Measurements from ENCODE around the gene SORCS1.

Gene SORCS1

DNA sequence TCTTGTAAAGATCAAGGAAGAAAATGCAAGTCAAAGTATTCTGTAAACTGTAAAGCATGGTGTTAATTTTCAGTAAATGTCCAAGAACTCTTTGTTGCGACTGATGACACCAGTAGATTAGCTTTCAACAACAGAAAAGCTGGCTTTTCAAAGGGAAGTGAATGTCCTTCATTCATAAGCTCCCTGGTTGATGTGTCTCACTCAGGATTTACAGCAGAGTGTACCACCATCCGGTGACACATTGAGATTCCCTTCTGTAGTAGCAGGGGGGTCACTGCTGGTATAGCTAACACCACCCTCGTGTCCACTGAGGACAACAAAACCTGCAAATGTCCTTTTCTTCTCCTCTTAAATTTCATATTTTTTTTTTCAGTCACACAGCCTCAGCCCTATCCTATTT, 253.4 kb downstream of the SORCS1 start:
- no peaks in the 10 kb centered on the region for H3K9me3 ChIP-seq (ENCODE audit: control insufficient read depth, low read length)
- 78 to 84% methylated on average over 3 of the region's 3 CpGs for WGBS, 2 experiments
- H3K27ac ChIP-seq (ENCODE audit: insufficient read depth, low read depth, low read length, poor library complexity, severe bottlenecking) = no peak overlapping the region
- H3K36me3 ChIP-seq (ENCODE audit: control insufficient read depth, insufficient read depth, low read length) = no peaks in the 10 kb centered on the region
- H3K4me1 ChIP-seq (ENCODE audit: control insufficient read depth, insufficient read depth, low read length) = peaks cover 31% of the 10 kb centered on the region
- no peaks in the 10 kb centered on the region for H3K27me3 ChIP-seq (ENCODE audit: control insufficient read depth, insufficient read depth, low read length, poor library complexity, severe bottlenecking)
- no peak overlapping the region for H3K4me3 ChIP-seq (ENCODE audit: insufficient read depth, low read depth, low read length)

DNA sequence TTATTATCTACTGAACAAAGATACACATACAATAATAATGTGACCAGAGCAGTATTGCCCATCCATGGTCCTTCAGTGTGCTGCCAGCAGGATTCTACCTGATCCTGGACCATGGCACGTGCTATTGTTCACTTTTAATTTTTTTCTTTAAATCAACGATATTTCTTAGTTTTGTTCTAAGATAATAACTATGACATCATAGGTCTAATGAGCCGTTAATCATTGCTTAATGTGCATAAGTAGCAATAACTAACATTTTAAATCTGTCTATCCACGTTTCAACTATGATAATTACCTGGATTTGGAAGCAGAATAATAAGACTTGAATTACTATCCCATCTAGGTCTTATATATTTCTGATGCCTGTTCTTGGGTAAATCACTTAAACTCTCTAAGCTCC, 253.8 kb downstream of the SORCS1 start:
- WGBS, 2 experiments = 90 to 100% methylated on average over 1 to 3 of the region's 4 CpGs
- Histone ChIP-seq H3K27ac (ENCODE audit: insufficient read depth, low read depth, low read length, poor library complexity, severe bottlenecking) (no peak overlapping the region), H3K36me3 (ENCODE audit: control insufficient read depth, insufficient read depth, low read length) (no peaks in the 10 kb centered on the region), H3K27me3 (ENCODE audit: control insufficient read depth, insufficient read depth, low read length, poor library complexity, severe bottlenecking) (no peaks in the 10 kb centered on the region), H3K4me3 (ENCODE audit: insufficient read depth, low read depth, low read length) (no peak overlapping the region), H3K4me1 (ENCODE audit: control insufficient read depth, insufficient read depth, low read length) (peaks cover 31% of the 10 kb centered on the region), H3K9me3 (ENCODE audit: control insufficient read depth, low read length) (no peaks in the 10 kb centered on the region)

DNA sequence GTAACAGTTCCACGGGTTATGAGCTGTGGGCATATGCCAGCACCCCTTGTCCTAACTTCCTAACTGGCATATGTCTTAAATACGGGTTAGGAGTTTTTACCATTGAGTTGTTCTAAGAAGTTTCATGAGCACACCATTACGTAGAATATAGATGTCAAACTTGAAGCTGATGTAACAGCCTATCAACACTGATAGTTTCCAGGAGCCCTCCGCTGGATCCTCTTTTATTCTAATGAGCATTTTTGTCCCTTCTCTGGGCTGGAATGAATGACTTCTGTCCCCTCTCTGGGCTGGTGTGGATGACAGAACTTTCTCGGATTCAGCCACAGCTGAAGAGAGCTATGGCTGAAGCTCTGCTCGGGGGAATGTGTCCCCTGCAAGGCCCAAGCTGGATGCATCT, 256.3 kb downstream of the SORCS1 start:
- no peak overlapping the region for H3K27ac ChIP-seq (ENCODE audit: insufficient read depth, low read depth, low read length, poor library complexity, severe bottlenecking)
- WGBS, 2 experiments = 94% methylated on average over 6 of the region's 6 CpGs

DNA sequence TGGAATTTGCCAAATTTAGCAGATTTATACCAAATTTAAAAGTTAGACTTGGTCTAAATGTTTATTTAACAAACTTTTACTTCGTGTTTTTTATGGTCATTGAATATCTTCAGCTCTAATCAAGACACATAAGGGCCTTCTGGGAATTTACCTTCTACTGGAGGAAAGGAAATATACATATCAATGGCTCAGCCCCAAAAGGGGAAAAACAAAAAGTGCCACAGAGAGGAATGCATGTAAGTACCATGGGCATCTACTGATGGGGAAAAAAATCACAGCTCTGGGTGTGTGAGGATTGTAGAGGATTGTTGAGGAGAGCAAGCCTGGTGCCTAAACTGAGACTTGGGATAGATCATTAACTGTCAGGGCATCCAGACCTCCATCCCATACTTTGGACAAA, 260.3 kb downstream of the SORCS1 start:
- WGBS, 2 experiments = 60% methylated on average over 1 of the region's 1 CpG; no CpG with 5 or more reads in 1 of the 2 experiments
- H3K27ac ChIP-seq (ENCODE audit: insufficient read depth, low read depth, low read length, poor library complexity, severe bottlenecking) = no peak overlapping the region
- no peaks in the 10 kb centered on the region for H3K36me3 ChIP-seq (ENCODE audit: control insufficient read depth, insufficient read depth, low read length)
- H3K4me3 ChIP-seq (ENCODE audit: insufficient read depth, low read depth, low read length) = no peak overlapping the region
- no peaks in the 10 kb centered on the region for H3K27me3 ChIP-seq (ENCODE audit: control insufficient read depth, insufficient read depth, low read length, poor library complexity, severe bottlenecking)
- H3K9me3 ChIP-seq (ENCODE audit: control insufficient read depth, low read length) = no peaks in the 10 kb centered on the region
- peaks cover 10% of the 10 kb centered on the region for H3K4me1 ChIP-seq (ENCODE audit: control insufficient read depth, insufficient read depth, low read length)

More for the DNA sequence above, 256.3 kb downstream of the SORCS1 start:
- peaks cover 21% of the 10 kb centered on the region for H3K4me1 ChIP-seq (ENCODE audit: control insufficient read depth, insufficient read depth, low read length)
- no peaks in the 10 kb centered on the region for H3K36me3 ChIP-seq (ENCODE audit: control insufficient read depth, insufficient read depth, low read length)
- H3K4me3 ChIP-seq (ENCODE audit: insufficient read depth, low read depth, low read length) = no peak overlapping the region
- H3K9me3 ChIP-seq (ENCODE audit: control insufficient read depth, low read length) = no peaks in the 10 kb centered on the region
- H3K27me3 ChIP-seq (ENCODE audit: control insufficient read depth, insufficient read depth, low read length, poor library complexity, severe bottlenecking) = no peaks in the 10 kb centered on the region

DNA sequence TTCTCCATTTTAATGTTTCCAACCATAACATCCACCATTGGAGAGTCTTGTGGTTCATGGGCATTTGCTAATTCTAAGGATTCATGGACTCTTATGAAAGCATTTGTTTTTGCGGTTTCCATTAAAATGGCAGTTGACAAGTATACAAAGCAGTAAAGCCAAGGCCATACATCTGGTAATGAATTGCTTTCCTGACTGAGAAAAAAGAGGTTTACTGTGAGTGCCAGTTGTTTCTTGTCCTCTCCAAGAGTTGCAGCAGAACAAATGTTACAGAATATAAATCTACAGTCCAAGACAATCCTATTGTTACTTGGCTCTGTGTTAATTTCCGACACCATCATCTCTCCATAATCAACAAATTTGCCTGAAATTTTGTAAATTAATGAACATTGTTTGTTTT, 261.3 kb downstream of the SORCS1 start:
- 92 to 99% methylated on average over 1 to 2 of the region's 2 CpGs for WGBS, 2 experiments
- Histone ChIP-seq H3K4me3 (ENCODE audit: insufficient read depth, low read depth, low read length) (no peak overlapping the region), H3K27ac (ENCODE audit: insufficient read depth, low read depth, low read length, poor library complexity, severe bottlenecking) (no peak overlapping the region)

DNA sequence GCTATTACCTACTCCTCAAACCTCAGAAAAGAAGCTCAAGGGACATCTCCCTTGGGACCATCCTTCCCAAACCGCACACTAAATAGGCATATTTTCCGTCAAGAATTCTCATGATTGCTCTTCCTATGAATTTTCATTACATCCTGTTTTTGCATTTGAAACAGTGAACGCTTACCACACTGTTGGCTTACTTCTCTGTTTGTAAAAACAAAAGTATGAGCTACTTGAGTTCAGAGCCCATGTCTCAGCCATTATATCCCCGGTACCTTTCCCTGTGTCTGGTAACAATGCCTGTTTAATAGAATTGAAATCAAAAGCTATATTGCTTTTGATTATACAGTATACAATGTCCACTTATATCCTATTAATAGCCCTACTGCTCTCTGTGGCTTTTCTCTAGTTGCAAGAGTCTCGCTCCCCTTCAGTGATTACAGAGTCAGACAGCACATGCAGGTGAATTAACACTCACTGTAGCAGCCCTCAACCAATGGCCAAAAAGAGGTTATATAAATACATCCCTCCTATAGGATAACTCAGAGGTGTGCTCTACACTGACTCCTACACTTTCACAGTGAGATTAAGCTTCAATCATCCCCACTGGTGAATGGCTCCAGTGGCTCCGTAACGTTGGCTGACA, 264.4 kb downstream of the SORCS1 start:
- Histone ChIP-seq H3K27me3 (ENCODE audit: control insufficient read depth, insufficient read depth, low read length, poor library complexity, severe bottlenecking) (no peaks in the 10 kb centered on the region), H3K36me3 (ENCODE audit: control insufficient read depth, insufficient read depth, low read length) (no peaks in the 10 kb centered on the region), H3K27ac (ENCODE audit: insufficient read depth, low read depth, low read length, poor library complexity, severe bottlenecking) (no peak overlapping the region), H3K4me3 (ENCODE audit: insufficient read depth, low read depth, low read length) (no peak overlapping the region), H3K4me1 (ENCODE audit: control insufficient read depth, insufficient read depth, low read length) (no peaks in the 10 kb centered on the region), H3K9me3 (ENCODE audit: control insufficient read depth, low read length) (no peaks in the 10 kb centered on the region)
- WGBS, 2 experiments = 93% methylated on average over 6 to 7 of the region's 7 CpGs

More for the DNA sequence above, 261.3 kb downstream of the SORCS1 start:
- Histone ChIP-seq H3K4me1 (ENCODE audit: control insufficient read depth, insufficient read depth, low read length) (no peaks in the 10 kb centered on the region), H3K9me3 (ENCODE audit: control insufficient read depth, low read length) (no peaks in the 10 kb centered on the region), H3K36me3 (ENCODE audit: control insufficient read depth, insufficient read depth, low read length) (no peaks in the 10 kb centered on the region), H3K27me3 (ENCODE audit: control insufficient read depth, insufficient read depth, low read length, poor library complexity, severe bottlenecking) (no peaks in the 10 kb centered on the region)

DNA sequence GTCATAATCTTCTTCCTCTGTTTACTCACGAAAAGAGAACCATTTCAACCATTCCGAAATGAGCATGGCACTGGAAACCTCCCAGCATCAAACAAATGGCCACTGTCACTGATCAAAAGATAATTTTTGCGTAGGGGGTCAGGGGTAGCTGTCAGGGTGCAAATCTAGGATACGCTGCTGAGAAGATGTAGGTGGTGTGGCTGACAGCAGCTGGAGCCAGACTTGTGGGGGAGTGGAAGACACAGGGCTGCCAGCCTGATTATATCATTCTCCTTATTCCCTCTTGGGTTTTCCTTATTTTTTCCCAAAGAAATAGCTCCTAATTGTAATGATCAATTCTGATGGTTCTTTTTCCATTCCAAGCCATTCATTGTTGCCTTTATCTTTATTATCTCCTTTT, 266.1 kb downstream of the SORCS1 start:
- no peaks in the 10 kb centered on the region for H3K4me1 ChIP-seq (ENCODE audit: control insufficient read depth, insufficient read depth, low read length)
- H3K27ac ChIP-seq (ENCODE audit: insufficient read depth, low read depth, low read length, poor library complexity, severe bottlenecking) = no peak overlapping the region
- H3K27me3 ChIP-seq (ENCODE audit: control insufficient read depth, insufficient read depth, low read length, poor library complexity, severe bottlenecking) = no peaks in the 10 kb centered on the region
- H3K36me3 ChIP-seq (ENCODE audit: control insufficient read depth, insufficient read depth, low read length) = no peaks in the 10 kb centered on the region
- no peaks in the 10 kb centered on the region for H3K9me3 ChIP-seq (ENCODE audit: control insufficient read depth, low read length)
- no peak overlapping the region for H3K4me3 ChIP-seq (ENCODE audit: insufficient read depth, low read depth, low read length)
- 87 to 89% methylated on average over 4 of the region's 4 CpGs for WGBS, 2 experiments

DNA sequence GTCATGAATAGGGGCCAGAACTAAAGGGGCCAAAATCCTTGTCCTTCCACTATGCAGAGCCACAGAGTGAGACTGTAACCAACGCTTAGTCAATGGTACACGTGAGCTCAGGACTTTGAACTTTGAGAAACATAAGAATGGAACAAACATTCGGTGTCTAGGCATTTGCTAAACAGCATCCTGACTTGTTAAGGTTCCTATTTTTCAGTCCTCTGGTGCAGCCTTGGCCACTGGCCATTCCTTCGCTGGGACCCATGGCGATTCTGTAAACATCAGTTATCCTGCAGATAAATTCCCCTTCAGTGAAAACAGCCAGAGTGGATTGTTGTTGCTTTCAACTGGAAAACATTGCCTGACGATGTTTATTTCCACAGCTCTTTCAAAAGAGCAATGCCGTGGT, 266.8 kb downstream of the SORCS1 start:
- Histone ChIP-seq H3K27ac (ENCODE audit: insufficient read depth, low read depth, low read length, poor library complexity, severe bottlenecking) (no peak overlapping the region), H3K9me3 (ENCODE audit: control insufficient read depth, low read length) (no peaks in the 10 kb centered on the region), H3K36me3 (ENCODE audit: control insufficient read depth, insufficient read depth, low read length) (no peaks in the 10 kb centered on the region), H3K4me3 (ENCODE audit: insufficient read depth, low read depth, low read length) (no peak overlapping the region), H3K4me1 (ENCODE audit: control insufficient read depth, insufficient read depth, low read length) (no peaks in the 10 kb centered on the region), H3K27me3 (ENCODE audit: control insufficient read depth, insufficient read depth, low read length, poor library complexity, severe bottlenecking) (no peaks in the 10 kb centered on the region)
- WGBS, 2 experiments = 91% methylated on average over 7 of the region's 7 CpGs

DNA sequence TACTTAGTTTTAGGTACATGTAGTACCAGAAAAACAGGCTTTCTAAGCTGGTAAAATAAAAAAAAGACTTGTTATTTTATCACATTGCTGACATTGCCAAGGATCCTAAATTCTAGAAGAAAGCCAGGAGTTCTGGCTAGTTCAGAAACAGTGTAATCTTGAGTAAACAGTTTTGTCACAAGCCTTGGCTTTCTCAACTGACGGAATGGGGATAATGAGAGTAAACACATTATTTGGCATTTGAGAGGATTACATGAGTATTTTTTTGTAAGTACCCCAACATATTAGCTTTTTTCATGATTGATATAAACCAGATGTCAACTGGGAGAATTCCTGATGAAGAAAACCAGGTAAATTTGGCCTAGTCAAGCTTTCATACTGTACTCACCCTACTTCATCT, 269.8 kb downstream of the SORCS1 start:
- H3K27ac ChIP-seq (ENCODE audit: insufficient read depth, low read depth, low read length, poor library complexity, severe bottlenecking) = no peak overlapping the region
- no peaks in the 10 kb centered on the region for H3K36me3 ChIP-seq (ENCODE audit: control insufficient read depth, insufficient read depth, low read length)
- no peaks in the 10 kb centered on the region for H3K4me1 ChIP-seq (ENCODE audit: control insufficient read depth, insufficient read depth, low read length)
- no peaks in the 10 kb centered on the region for H3K27me3 ChIP-seq (ENCODE audit: control insufficient read depth, insufficient read depth, low read length, poor library complexity, severe bottlenecking)
- H3K9me3 ChIP-seq (ENCODE audit: control insufficient read depth, low read length) = no peaks in the 10 kb centered on the region
- 78 to 100% methylated on average over 1 of the region's 1 CpG for WGBS, 2 experiments
- no peak overlapping the region for H3K4me3 ChIP-seq (ENCODE audit: insufficient read depth, low read depth, low read length)

DNA sequence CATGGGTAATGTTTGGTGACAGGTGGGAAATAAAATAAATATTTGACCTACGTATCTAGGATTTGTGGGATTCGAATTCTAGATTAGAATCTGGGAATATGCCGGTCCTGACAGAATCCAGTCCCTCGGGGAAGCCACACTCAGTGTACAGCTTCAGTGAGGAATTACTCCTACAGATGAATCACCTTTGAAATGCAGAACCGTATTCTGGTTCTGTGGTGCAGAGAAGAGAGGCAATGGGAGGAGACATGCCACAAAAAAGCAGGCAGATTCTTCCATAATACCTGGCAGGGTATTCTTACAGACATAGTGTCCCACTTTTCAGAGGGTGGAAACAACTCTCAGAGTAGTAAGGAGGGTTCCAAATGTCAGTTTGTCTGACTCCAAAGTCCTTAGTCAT, 286.9 kb downstream of the SORCS1 start:
- H3K36me3 ChIP-seq (ENCODE audit: control insufficient read depth, insufficient read depth, low read length) = no peaks in the 10 kb centered on the region
- no peaks in the 10 kb centered on the region for H3K27me3 ChIP-seq (ENCODE audit: control insufficient read depth, insufficient read depth, low read length, poor library complexity, severe bottlenecking)
- H3K4me3 ChIP-seq (ENCODE audit: insufficient read depth, low read depth, low read length) = no peak overlapping the region
- WGBS, 2 experiments = 94 to 95% methylated on average over 5 of the region's 5 CpGs
- no peak overlapping the region for H3K27ac ChIP-seq (ENCODE audit: insufficient read depth, low read depth, low read length, poor library complexity, severe bottlenecking)
- H3K9me3 ChIP-seq (ENCODE audit: control insufficient read depth, low read length) = no peaks in the 10 kb centered on the region
- H3K4me1 ChIP-seq (ENCODE audit: control insufficient read depth, insufficient read depth, low read length) = no peaks in the 10 kb centered on the region

DNA sequence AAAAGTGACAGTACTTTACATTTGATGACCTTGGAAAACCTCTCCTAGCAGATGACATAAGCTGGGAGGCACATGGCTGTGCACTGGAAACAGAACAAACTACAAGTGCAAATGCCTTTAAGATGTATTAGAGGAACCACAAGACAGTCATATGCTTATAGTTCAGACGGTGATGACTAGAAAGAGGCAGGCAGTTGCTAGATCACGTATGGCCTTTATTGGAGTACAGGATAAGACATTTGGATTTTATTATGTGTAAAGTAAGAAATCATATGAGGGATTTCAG, 290.0 kb downstream of the SORCS1 start:
- WGBS, 2 experiments = 96 to 98% methylated on average over 2 of the region's 2 CpGs
- Histone ChIP-seq H3K9me3 (ENCODE audit: control insufficient read depth, low read length) (no peaks in the 10 kb centered on the region), H3K36me3 (ENCODE audit: control insufficient read depth, insufficient read depth, low read length) (no peaks in the 10 kb centered on the region), H3K4me1 (ENCODE audit: control insufficient read depth, insufficient read depth, low read length) (no peaks in the 10 kb centered on the region), H3K27me3 (ENCODE audit: control insufficient read depth, insufficient read depth, low read length, poor library complexity, severe bottlenecking) (no peaks in the 10 kb centered on the region), H3K27ac (ENCODE audit: insufficient read depth, low read depth, low read length, poor library complexity, severe bottlenecking) (no peak overlapping the region), H3K4me3 (ENCODE audit: insufficient read depth, low read depth, low read length) (no peak overlapping the region)
